ENCODE measurements around the gene CTCF. TPM values are rescaled to one million over a fixed set of nuclear protein-coding genes. Genes with fewer than 3 reads are reported as not detected.

Gene CTCF
- total RNA-seq, 1 donor from 2014 or later, result 43.2 TPM

- H3K4me3 ChIP-seq, result peak overlapping the region in 1 of 2 donors; percentile 24
- no peaks in the 10 kb centered on the region for H3K9me3 ChIP-seq
- intact Hi-C loops (cut with DNase I), result no loop called here
- no peaks in the 10 kb centered on the region for H3K36me3 ChIP-seq
- TF ChIP-seq POLR2AphosphoS5 (IDR thresholded peaks at IDR 0.05; ENCODE audit: insufficient read depth in 1 of 2, low read depth in 1 of 2) (no peak), CTCF (IDR thresholded peaks at IDR 0.05) (no peak), POLR2A (IDR thresholded peaks at IDR 0.05) (no peak)
- peaks cover 38% of the 10 kb centered on the region for H3K4me1 ChIP-seq
- H3K27ac ChIP-seq, result no peak overlapping the region
- DNase-seq (ENCODE audit: extremely low spot score in 2 of 2), result no peak
- H3K27me3 ChIP-seq, result peaks cover 14% of the 10 kb centered on the region
Measured at GRCh38 chr16:67645397-67646121, 83.2 kb downstream of the CTCF start.

GRCh38 chr16:67647111-67647651 is 84.9 kb downstream of the CTCF start:
- TF ChIP-seq POLR2A (IDR thresholded peaks at IDR 0.05) (no peak), POLR2AphosphoS5 (IDR thresholded peaks at IDR 0.05; ENCODE audit: insufficient read depth in 1 of 2, low read depth in 1 of 2) (no peak), CTCF (IDR thresholded peaks at IDR 0.05) (no peak)
- Histone ChIP-seq H3K36me3 (no peaks in the 10 kb centered on the region), H3K4me1 (peaks cover 35% of the 10 kb centered on the region), H3K27me3 (peaks cover 14% of the 10 kb centered on the region), H3K9me3 (no peaks in the 10 kb centered on the region), H3K4me3 (no peak overlapping the region), H3K27ac (no peak overlapping the region)
- intact Hi-C loops (cut with DNase I), result no loop called here
- DNase-seq (ENCODE audit: extremely low spot score in 2 of 2), result no peak

GRCh38 chr16:67647681-67648080 is 85.4 kb downstream of the CTCF start:
- TF ChIP-seq CTCF (IDR thresholded peaks at IDR 0.05), result no peak
- no peak for TF ChIP-seq POLR2A (IDR thresholded peaks at IDR 0.05)
- no peak for TF ChIP-seq POLR2AphosphoS5 (IDR thresholded peaks at IDR 0.05; ENCODE audit: insufficient read depth in 1 of 2, low read depth in 1 of 2)
- peaks cover 14% of the 10 kb centered on the region for H3K27me3 ChIP-seq
- DNase-seq (ENCODE audit: extremely low spot score in 2 of 2), result no peak
- no peaks in the 10 kb centered on the region for H3K36me3 ChIP-seq
- no peaks in the 10 kb centered on the region for H3K9me3 ChIP-seq
- no peak overlapping the region for H3K4me3 ChIP-seq
- H3K27ac ChIP-seq, result no peak overlapping the region
- intact Hi-C loops (cut with DNase I), result no loop called here
- H3K4me1 ChIP-seq, result peaks cover 31% of the 10 kb centered on the region

GRCh38 chr16:67648088-67648763 is 85.9 kb downstream of the CTCF start:
- no peak overlapping the region for H3K4me3 ChIP-seq
- H3K4me1 ChIP-seq, result peaks cover 33% of the 10 kb centered on the region
- no peaks in the 10 kb centered on the region for H3K9me3 ChIP-seq
- no peak for TF ChIP-seq CTCF (IDR thresholded peaks at IDR 0.05)
- H3K36me3 ChIP-seq, result no peaks in the 10 kb centered on the region
- no peak for DNase-seq (ENCODE audit: extremely low spot score in 2 of 2)
- intact Hi-C loops (cut with DNase I), result no loop called here
- no peak overlapping the region for H3K27ac ChIP-seq
- H3K27me3 ChIP-seq, result peaks cover 14% of the 10 kb centered on the region
